ENCODE measurements around the gene METAP1. TPM values are rescaled to one million over a fixed set of nuclear protein-coding genes. Genes with fewer than 3 reads are reported as not detected.
"Not testable (repeated sequence)": the region's sequence is repeated elsewhere in the genome, so short reads cannot be mapped to it uniquely, and the experiment has no call there.

Gene METAP1
- total RNA-seq, 1 experiment from 2014 or later: 112 TPM

- Histone ChIP-seq H3K79me2 (ENCODE audit: insufficient read depth, low read length) (no peaks in the 10 kb centered on the region), H3K27me3 (ENCODE audit: insufficient read depth, low read length) (no peaks in the 10 kb centered on the region), H3K27ac (ENCODE audit: low read depth, low read length) (no peak overlapping the region), H3K9me2 (ENCODE audit: insufficient read depth) (no peaks in the 10 kb centered on the region), H3K4me2 (ENCODE audit: low read length) (no peak overlapping the region), H3K9ac (ENCODE audit: low read length) (no peak overlapping the region), H3K4me1 (ENCODE audit: control insufficient read depth in 1 of 2, insufficient read depth in 2 of 2, low read length in 2 of 2) (no peaks in the 10 kb centered on the region), H3K36me3 (ENCODE audit: control insufficient read depth in 1 of 2, insufficient read depth in 2 of 2, low read length in 2 of 2) (no peaks in the 10 kb centered on the region), H3K9me3 (ENCODE audit: control insufficient read depth in 1 of 2, insufficient read depth in 1 of 2, low read depth in 1 of 2, low read length in 2 of 2) (no peaks in the 10 kb centered on the region), H3K4me3 (replicated peaks in 1 of 2; ENCODE audit: low read depth in 1 of 2, low read length in 2 of 2) (no peak overlapping the region), H4K20me1 (ENCODE audit: insufficient read depth) (no peaks in the 10 kb centered on the region), H2AFZ (ENCODE audit: low read depth, low read length, poor library complexity, severe bottlenecking) (no peak overlapping the region)
- no peak for TF ChIP-seq FOSL1 (IDR thresholded peaks at IDR 0.05; ENCODE audit: low read depth)
- no peak for TF ChIP-seq RAD21 (IDR thresholded peaks at IDR 0.05; ENCODE audit: low read depth)
- no peak for TF ChIP-seq POLR2A (IDR thresholded peaks at IDR 0.05; ENCODE audit: borderline replicate concordance, extremely low read depth, insufficient read depth, insufficient read length)
- TF ChIP-seq SIN3A (IDR thresholded peaks at IDR 0.05; ENCODE audit: low read depth): no peak
- TF ChIP-seq EZH2phosphoT487 (IDR thresholded peaks at IDR 0.05; ENCODE audit: borderline replicate concordance): no peak
- no peak for TF ChIP-seq EZH2 (IDR thresholded peaks at IDR 0.05)
- TF ChIP-seq ZBTB33 (IDR thresholded peaks at IDR 0.05; ENCODE audit: extremely low read depth, insufficient replicate concordance, low read length): no peak
- TF ChIP-seq SRF (IDR thresholded peaks at IDR 0.05; ENCODE audit: low read depth): no peak
- no peak for TF ChIP-seq SP1 (IDR thresholded peaks at IDR 0.05; ENCODE audit: low read depth)
- no peak for TF ChIP-seq CBX3 (IDR thresholded peaks at IDR 0.05; ENCODE audit: low read depth)
- BruUV-seq (replicated peaks): no TSS peak
- ChIA-PET POLR2A (no interaction called here), RAD21 (ENCODE audit: low non-redundant PET in 1 of 2, low total read pairs in 2 of 2, uncharacterized antibody in 2 of 2, unreplicated experiment in 2 of 2) (no interaction called here), CTCF (interaction anchor here (1.3 kb wide), 1 partner anchor 8 kb away, joined by 3 read pairs; the partner anchor contains the start of gene METAP1)
- intact Hi-C loops (cut with micrococcal nuclease): no loop called here
- DNase-seq (ENCODE audit: low read depth, low spot score) (no peak), ATAC-seq (no peak)
Observed at GRCh38 chr4:98987720-98988119, 7.8 kb upstream of the METAP1 start.

- H3K9me3 ChIP-seq (ENCODE audit: control insufficient read depth in 1 of 2, insufficient read depth in 1 of 2, low read depth in 1 of 2, low read length in 2 of 2); POLR2A ChIA-PET; ATAC-seq; H3K9me2 ChIP-seq (ENCODE audit: insufficient read depth); H4K20me1 ChIP-seq (ENCODE audit: insufficient read depth); H3K4me2 ChIP-seq (ENCODE audit: low read length); RAD21 ChIA-PET (ENCODE audit: low non-redundant PET in 1 of 2, low total read pairs in 2 of 2, uncharacterized antibody in 2 of 2, unreplicated experiment in 2 of 2); H3K27ac ChIP-seq (ENCODE audit: low read depth, low read length); H3K4me3 ChIP-seq (replicated peaks in 1 of 2; ENCODE audit: low read depth in 1 of 2, low read length in 2 of 2); H3K27me3 ChIP-seq (ENCODE audit: insufficient read depth, low read length); H2AFZ ChIP-seq (ENCODE audit: low read depth, low read length, poor library complexity, severe bottlenecking); intact Hi-C loops (cut with micrococcal nuclease); H3K36me3 ChIP-seq (ENCODE audit: control insufficient read depth in 1 of 2, insufficient read depth in 2 of 2, low read length in 2 of 2); H3K9ac ChIP-seq (ENCODE audit: low read length); DNase-seq (ENCODE audit: low read depth, low spot score); BruUV-seq (replicated peaks); CTCF ChIA-PET: not testable (repeated sequence)
- Histone ChIP-seq H3K4me1 (ENCODE audit: control insufficient read depth in 1 of 2, insufficient read depth in 2 of 2, low read length in 2 of 2) (peaks cover 8 to 23% of the 10 kb centered on the region in 2 experiments), H3K79me2 (ENCODE audit: insufficient read depth, low read length) (peaks cover 20% of the 10 kb centered on the region)
Observed at GRCh38 chr4:98992835-98993234, 2.7 kb upstream of the METAP1 start.
